Mesothelial cell of epicardium (in vitro differentiated cells): ENCODE measurements around the gene MYRF. TPM values are rescaled to one million over a fixed set of nuclear protein-coding genes. Genes with fewer than 3 reads are reported as not detected.

Experiments
- DNase-seq, 2 experiments: peaks; one replicate each; pipeline ENCODE4 v3.0.0; 2021; ENCODE audit warnings: low spot score in 2 of 2; ENCODE audit not compliant: unreplicated experiment in 2 of 2
- H3K27ac Mint-ChIP-seq: 2 replicates; pipeline ENCODE4 v1.8.0; 2021; ENCODE audit warnings: mixed read lengths
- H3K27me3 Mint-ChIP-seq: 2 replicates; pipeline ENCODE4 v1.8.0; 2021; ENCODE audit warnings: low read depth, mixed read lengths
- H3K36me3 Mint-ChIP-seq: 2 replicates; pipeline ENCODE4 v1.8.0; 2021; ENCODE audit warnings: mixed read lengths
- H3K4me1 Mint-ChIP-seq: 2 replicates; pipeline ENCODE4 v1.8.0; 2021; ENCODE audit warnings: mixed read lengths
- H3K4me3 Mint-ChIP-seq: 2 replicates; pipeline ENCODE4 v1.8.0; 2021; ENCODE audit warnings: mild to moderate bottlenecking, moderate library complexity, mixed read lengths
- H3K9me3 Mint-ChIP-seq: 2 replicates; pipeline ENCODE4 v1.8.0; 2021; ENCODE audit warnings: mixed read lengths
- CTCF ChIP-seq: fragments of 200-600 bp; sonication (generic); IDR thresholded peaks from one replicate; pipeline ENCODE4 v1.5.0; 2021; ENCODE audit warnings: antibody characterized with exemption; ENCODE audit not compliant: unreplicated experiment
- total RNA-seq: library from RNA; stranded (reverse); gene quantifications from 3 replicates; pipeline ENCODE4 v1.2.1, GENCODE V29; 2021

Gene MYRF
- total RNA-seq, 1 donor from 2014 or later: 428 TPM

GRCh38 chr11:61742391-61742790 lies 10.0 kb upstream of the MYRF start:
- H3K27ac Mint-ChIP-seq: no peak overlapping the region
- H3K36me3 Mint-ChIP-seq: peaks cover 6% of the 10 kb centered on the region
- no peak for TF ChIP-seq CTCF
- DNase-seq: no peak
- H3K9me3 Mint-ChIP-seq: no peaks in the 10 kb centered on the region
- H3K27me3 Mint-ChIP-seq: no peaks in the 10 kb centered on the region
- H3K4me3 Mint-ChIP-seq: no peak overlapping the region
- H3K4me1 Mint-ChIP-seq: no peaks in the 10 kb centered on the region

GRCh38 chr11:61743486-61744095 lies 8.8 kb upstream of the MYRF start:
- H3K27ac Mint-ChIP-seq: no peak overlapping the region
- peaks cover 4% of the 10 kb centered on the region for H3K36me3 Mint-ChIP-seq
- DNase-seq: no peak
- peaks cover 4% of the 10 kb centered on the region for H3K4me1 Mint-ChIP-seq
- TF ChIP-seq CTCF: no peak
- no peaks in the 10 kb centered on the region for H3K9me3 Mint-ChIP-seq
- no peaks in the 10 kb centered on the region for H3K27me3 Mint-ChIP-seq
- H3K4me3 Mint-ChIP-seq: no peak overlapping the region

GRCh38 chr11:61744181-61744580 lies 8.3 kb upstream of the MYRF start:
- H3K9me3 Mint-ChIP-seq: no peaks in the 10 kb centered on the region
- H3K27ac Mint-ChIP-seq: no peak overlapping the region
- H3K36me3 Mint-ChIP-seq: peaks cover 4% of the 10 kb centered on the region
- no peak for DNase-seq
- H3K27me3 Mint-ChIP-seq: no peaks in the 10 kb centered on the region
- no peak for TF ChIP-seq CTCF
- no peak overlapping the region for H3K4me3 Mint-ChIP-seq
- H3K4me1 Mint-ChIP-seq: peaks cover 7% of the 10 kb centered on the region

- Mint-ChIP-seq H3K36me3 (peaks cover 4% of the 10 kb centered on the region), H3K27ac (no peak overlapping the region), H3K27me3 (no peaks in the 10 kb centered on the region), H3K4me1 (peaks cover 12% of the 10 kb centered on the region), H3K4me3 (no peak overlapping the region), H3K9me3 (no peaks in the 10 kb centered on the region)
- no peak for TF ChIP-seq CTCF
- DNase-seq: no peak
These were observed 7.8 kb upstream of the MYRF start for GRCh38 chr11:61744609-61745156.

GRCh38 chr11:61745781-61746441 lies 6.5 kb upstream of the MYRF start:
- H3K4me3 Mint-ChIP-seq: no peak overlapping the region
- H3K27me3 Mint-ChIP-seq: no peaks in the 10 kb centered on the region
- no peaks in the 10 kb centered on the region for H3K9me3 Mint-ChIP-seq
- H3K4me1 Mint-ChIP-seq: peaks cover 17% of the 10 kb centered on the region
- H3K27ac Mint-ChIP-seq: no peak overlapping the region
- H3K36me3 Mint-ChIP-seq: peaks cover 2% of the 10 kb centered on the region
- DNase-seq: no peak
- TF ChIP-seq CTCF: no peak
